Gastrocnemius medialis (tissue), 4 donors: ENCODE measurements around the gene TARS3. TPM values are rescaled to one million over a fixed set of nuclear protein-coding genes. Genes with fewer than 3 reads are reported as not detected.
A peak's percentile ranks its signal among the peaks of the same experiment; 100 is the strongest.

Experiments used
- ATAC-seq, 2 donors: fragments of 150-250 bp; one replicate each; pipeline ENCODE4 v1.9.1; 2016
- DNase-seq, 2 donors: peaks; one replicate each; pipeline ENCODE4 v3.0.0-alpha.2; 2019
- H3K27ac ChIP-seq, 4 donors: fragments of 200-600 bp; sonication (generic); 1 replicate in 1 of 4; 2 replicates in 3 of 4; pipeline ENCODE4 v1.5.1; 2016 to 2018; ENCODE audit warnings: mild to moderate bottlenecking in 2 of 4, moderate library complexity in 1 of 4
- H3K27me3 ChIP-seq, 3 donors: fragments of 200-600 bp; sonication (generic) in 2 of 3; 1 replicate in 1 of 3; 2 replicates in 2 of 3; pipeline versions ENCODE4 v1.5.1 to v1.6.0; 2016 to 2019; ENCODE audit warnings: mild to moderate bottlenecking in 1 of 3, moderate library complexity in 1 of 3
- H3K36me3 ChIP-seq, 2 donors: fragments of 200-600 bp; sonication (generic) in 1 of 2; one replicate each; pipeline ENCODE4 v1.5.1; 2017 to 2018
- H3K4me1 ChIP-seq, 2 donors: fragments of 200-600 bp; sonication (generic) in 1 of 2; one replicate each; pipeline ENCODE4 v1.5.1; 2016 to 2017; ENCODE audit warnings: mild to moderate bottlenecking in 2 of 2
- H3K4me3 ChIP-seq, 4 donors: fragments of 200-600 bp; sonication (generic) in 3 of 4; 1 replicate in 1 of 4; 2 replicates in 3 of 4; pipeline ENCODE4 v1.5.1; 2016 to 2019; ENCODE audit warnings: mild to moderate bottlenecking in 2 of 4
- H3K9me3 ChIP-seq, 3 donors: fragments of 200-600 bp; sonication (generic) in 2 of 3; 1 replicate in 1 of 3; 2 replicates in 2 of 3; pipeline ENCODE4 v1.5.1; 2016 to 2019
- POLR2A ChIP-seq, 2 donors: fragments of 450-650 bp; IDR thresholded peaks; one replicate each; pipeline ENCODE4 v1.6.1; 2017; ENCODE audit warnings: antibody characterized with exemption in 2 of 2, mild to moderate bottlenecking in 2 of 2, moderate library complexity in 2 of 2
- in situ Hi-C, 4 donors: fragments of 200-750 bp; cut with MboI; loops; one replicate each; pipeline versions ENCODE4 v1.15.0 to v1.8.0; 2017; ENCODE audit warnings: low sequenced_read_pairs in 4 of 4
- intact Hi-C: fragments of 100-400 bp; cut with DNase I; formaldehyde crosslinking; loops from one replicate; pipeline ENCODE4 v1.15.1; 2023; ENCODE audit warnings: low total_unique reads
- total RNA-seq, 4 donors: library from RNA; depleted of rRNA; stranded (reverse); fragments of >200 nt; gene quantifications; one replicate each; pipeline versions ENCODE4 v1.1.0 to v1.2.3, GENCODE V29; 2016
- TF ChIP-seq, protein P1 (sequence below), 5 experiments: fragments of 450-650 bp in 3 of 5; fragments of 200-600 bp in 2 of 5; sonication (generic) in 2 of 5; IDR thresholded peaks in 4 of 5; conservative IDR thresholded peaks in 1 of 5; 1 replicate in 4 of 5; 2 replicates in 1 of 5; pipeline ENCODE4 v1.5.1; 2016 to 2019; ENCODE audit warnings: antibody characterized with exemption in 5 of 5, mild to moderate bottlenecking in 3 of 5, moderate library complexity in 3 of 5

Gene TARS3
- total RNA-seq, 4 donors from 2014 or later = 38.3 to 69.9 (median 55.4) TPM

DNA sequence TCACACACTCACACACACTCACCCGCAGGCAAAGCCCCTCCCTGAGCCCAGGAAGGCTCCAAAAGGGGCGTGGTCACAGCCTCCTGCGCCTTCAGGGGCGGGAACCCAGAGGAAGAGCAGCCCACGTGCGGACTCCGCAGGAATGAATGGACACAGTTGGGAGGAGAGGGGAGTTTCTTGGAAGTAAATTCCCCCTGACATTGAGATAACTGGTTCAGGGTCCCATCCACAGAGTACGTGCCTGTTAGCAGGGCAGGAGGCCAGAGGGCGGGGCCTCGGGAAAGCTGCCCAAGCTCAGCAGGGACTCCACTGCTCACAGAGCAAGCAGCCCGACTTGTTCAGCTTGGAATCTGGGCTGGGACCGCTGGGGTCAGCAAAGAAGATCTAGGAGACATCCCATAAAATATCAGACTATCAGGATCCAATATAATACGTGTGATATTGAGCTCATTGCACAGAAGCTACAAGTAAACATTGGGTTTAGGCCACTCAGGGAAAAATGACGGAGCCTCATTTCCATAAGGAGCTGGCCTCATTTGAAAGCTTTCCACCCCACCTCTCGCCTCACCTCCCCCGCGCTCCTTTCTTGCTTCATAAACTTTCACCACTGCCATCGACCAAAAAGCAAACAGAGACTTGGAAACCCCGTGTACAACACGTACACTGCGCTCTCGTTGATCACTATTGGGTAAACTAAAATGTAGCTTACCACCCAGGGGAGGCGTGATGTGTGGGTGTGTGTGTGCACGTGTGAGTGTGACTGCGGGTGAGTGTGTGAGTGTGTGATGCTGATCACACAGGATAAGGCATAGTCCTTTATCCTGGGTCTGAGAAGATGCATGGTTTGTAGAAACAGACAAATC is 108.1 kb downstream of the TARS3 start:
- Histone ChIP-seq H3K36me3 (no peaks in the 10 kb centered on the region), H3K9me3 (no peaks in the 10 kb centered on the region), H3K27me3 (no peaks in the 10 kb centered on the region), H3K27ac (peak overlapping the region; percentile 79 to 92 (median 81)), H3K4me3 (peak overlapping the region in 3 of 4 donors; percentile 1 to 20 (median 6)), H3K4me1 (peaks cover 84 to 95% of the 10 kb centered on the region in 2 donors)
- DNase-seq (peak in 1 of 2 donors; percentile 73), ATAC-seq (peak; percentile 14 to 26)
- intact Hi-C loops = loop anchor here (2.0 kb wide), 1 partner anchor 25 kb away; no protein-coding TSS in a partner anchor
- TF ChIP-seq, protein P1, sequence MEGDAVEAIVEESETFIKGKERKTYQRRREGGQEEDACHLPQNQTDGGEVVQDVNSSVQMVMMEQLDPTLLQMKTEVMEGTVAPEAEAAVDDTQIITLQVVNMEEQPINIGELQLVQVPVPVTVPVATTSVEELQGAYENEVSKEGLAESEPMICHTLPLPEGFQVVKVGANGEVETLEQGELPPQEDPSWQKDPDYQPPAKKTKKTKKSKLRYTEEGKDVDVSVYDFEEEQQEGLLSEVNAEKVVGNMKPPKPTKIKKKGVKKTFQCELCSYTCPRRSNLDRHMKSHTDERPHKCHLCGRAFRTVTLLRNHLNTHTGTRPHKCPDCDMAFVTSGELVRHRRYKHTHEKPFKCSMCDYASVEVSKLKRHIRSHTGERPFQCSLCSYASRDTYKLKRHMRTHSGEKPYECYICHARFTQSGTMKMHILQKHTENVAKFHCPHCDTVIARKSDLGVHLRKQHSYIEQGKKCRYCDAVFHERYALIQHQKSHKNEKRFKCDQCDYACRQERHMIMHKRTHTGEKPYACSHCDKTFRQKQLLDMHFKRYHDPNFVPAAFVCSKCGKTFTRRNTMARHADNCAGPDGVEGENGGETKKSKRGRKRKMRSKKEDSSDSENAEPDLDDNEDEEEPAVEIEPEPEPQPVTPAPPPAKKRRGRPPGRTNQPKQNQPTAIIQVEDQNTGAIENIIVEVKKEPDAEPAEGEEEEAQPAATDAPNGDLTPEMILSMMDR (IDR thresholded peaks at IDR 0.05 in 4 of 5, conservative IDR thresholded peaks at IDR 0.05 in 1 of 5) = no peak
- TF ChIP-seq POLR2A (IDR thresholded peaks at IDR 0.05) = no peak
- in situ Hi-C loops = no loop called here

DNA sequence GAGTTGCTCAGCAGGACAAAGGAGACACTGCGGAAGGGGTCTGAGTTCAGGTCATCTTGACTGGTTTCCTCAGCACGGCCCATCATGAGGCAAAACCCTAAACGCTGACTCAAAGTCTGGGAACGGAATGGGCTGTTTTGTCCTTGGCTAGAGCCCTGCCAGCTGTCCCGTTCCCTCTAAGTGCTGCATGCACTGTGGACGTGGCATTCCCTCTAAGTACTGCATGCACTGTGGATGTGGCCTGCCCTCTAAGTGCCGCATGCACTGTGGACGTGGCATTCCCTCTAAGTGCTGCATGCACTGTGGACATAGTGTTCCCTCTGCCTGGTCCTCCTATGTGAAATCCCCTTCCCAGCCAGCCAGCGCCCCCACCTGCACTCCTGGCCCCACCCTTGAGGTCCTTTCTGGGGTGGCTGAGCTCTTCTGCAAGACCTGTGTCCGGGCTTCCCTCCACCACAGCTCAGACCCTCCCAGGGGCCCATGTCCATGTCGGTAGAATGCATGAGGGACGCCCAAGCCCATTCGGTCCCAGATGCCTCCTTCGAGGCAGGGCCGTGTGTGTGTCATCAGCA is 108.8 kb downstream of the TARS3 start:
- DNase-seq (peak; percentile 84 to 87), ATAC-seq (peak; percentile 70 to 71)
- TF ChIP-seq POLR2A (IDR thresholded peaks at IDR 0.05) = no peak
- TF ChIP-seq, protein P1 (IDR thresholded peaks at IDR 0.05 in 4 of 5, conservative IDR thresholded peaks at IDR 0.05 in 1 of 5) = no peak
- in situ Hi-C loops = no loop called here
- H3K36me3 ChIP-seq = no peaks in the 10 kb centered on the region
- no peaks in the 10 kb centered on the region for H3K27me3 ChIP-seq
- peak overlapping the region in 3 of 4 donors; percentile 1 to 20 (median 6) for H3K4me3 ChIP-seq
- intact Hi-C loops = loop anchor here (2.0 kb wide), 1 partner anchor 25 kb away; no protein-coding TSS in a partner anchor
- H3K4me1 ChIP-seq = peaks cover 84 to 95% of the 10 kb centered on the region in 2 donors
- H3K9me3 ChIP-seq = no peaks in the 10 kb centered on the region
- peak overlapping the region; percentile 79 to 92 (median 81) for H3K27ac ChIP-seq

DNA sequence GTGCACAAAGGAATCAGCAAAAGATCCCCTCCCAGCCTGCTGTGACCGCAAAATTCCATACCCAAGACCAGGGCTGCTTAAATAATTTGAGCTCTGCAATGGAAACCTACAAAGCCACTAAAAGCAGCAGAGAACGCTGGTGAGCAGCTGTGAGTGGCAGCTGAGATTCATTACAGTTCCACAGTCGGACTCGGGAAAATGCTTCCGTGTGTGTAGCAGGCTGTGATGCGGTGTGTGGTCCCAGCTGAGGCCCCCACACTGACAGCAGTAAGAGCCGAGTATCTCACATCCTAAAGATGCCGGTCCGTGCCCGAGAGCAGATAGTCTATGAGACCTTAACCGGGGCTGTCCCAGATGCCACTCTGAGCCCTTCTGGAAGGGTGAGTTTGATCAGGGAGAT is 109.5 kb downstream of the TARS3 start:
- in situ Hi-C loops (no loop called here), intact Hi-C loops (loop anchor here (2.0 to 5.0 kb wide), 2 partner anchors 26 to 38 kb away; partner anchors contain the start of gene TM2D3)
- Histone ChIP-seq H3K27ac (peak overlapping the region; percentile 79 to 92 (median 81)), H3K27me3 (no peaks in the 10 kb centered on the region), H3K9me3 (no peaks in the 10 kb centered on the region), H3K4me3 (no peak overlapping the region), H3K36me3 (no peaks in the 10 kb centered on the region), H3K4me1 (peaks cover 82 to 92% of the 10 kb centered on the region in 2 donors)
- no peak for ATAC-seq
- TF ChIP-seq, protein P1 (IDR thresholded peaks at IDR 0.05 in 4 of 5, conservative IDR thresholded peaks at IDR 0.05 in 1 of 5) = no peak
- TF ChIP-seq POLR2A (IDR thresholded peaks at IDR 0.05) = no peak
- DNase-seq = no peak

DNA sequence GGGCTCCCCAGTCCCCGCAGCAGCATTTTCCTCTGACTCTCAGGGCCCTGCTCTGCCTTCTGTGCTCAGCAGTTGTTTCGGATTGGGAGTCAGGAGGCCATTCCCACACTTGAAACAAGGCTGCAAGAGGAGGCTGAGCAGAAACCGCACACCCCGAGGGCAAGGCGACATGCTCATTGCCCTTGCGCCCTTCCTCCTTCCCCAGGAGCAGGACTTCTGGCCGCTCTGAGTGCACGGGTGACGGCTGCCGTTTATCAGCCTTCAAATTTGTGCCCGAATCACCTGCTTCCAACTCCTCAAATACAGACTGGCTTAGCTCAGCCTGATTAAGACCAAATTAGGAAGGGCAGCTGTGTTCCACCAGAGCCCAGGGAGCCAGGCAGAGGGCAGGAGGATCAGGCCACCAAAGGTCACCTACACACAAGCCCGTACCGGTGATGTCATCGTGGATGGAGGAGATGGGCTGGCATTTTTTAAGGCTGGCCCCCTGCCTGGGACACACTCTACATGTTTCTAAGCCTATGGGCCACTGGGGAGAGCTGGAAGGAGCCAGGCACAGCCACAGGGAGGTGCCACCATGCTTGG is 110.2 kb downstream of the TARS3 start:
- Histone ChIP-seq H3K36me3 (no peaks in the 10 kb centered on the region), H3K4me3 (no peak overlapping the region), H3K9me3 (no peaks in the 10 kb centered on the region), H3K4me1 (peaks cover 75 to 85% of the 10 kb centered on the region in 2 donors), H3K27me3 (no peaks in the 10 kb centered on the region), H3K27ac (peak overlapping the region; percentile 79 to 92 (median 81))
- intact Hi-C loops = loop anchor here (2.0 to 5.0 kb wide), 2 partner anchors 27 to 38 kb away; partner anchors contain the start of gene TM2D3
- DNase-seq (no peak), ATAC-seq (no peak)
- in situ Hi-C loops = no loop called here
- TF ChIP-seq, protein P1 (IDR thresholded peaks at IDR 0.05 in 4 of 5, conservative IDR thresholded peaks at IDR 0.05 in 1 of 5) = no peak
- TF ChIP-seq POLR2A (IDR thresholded peaks at IDR 0.05) = no peak
